GM18526 (cell line): Measurements from ENCODE around the gene TTC28.
"Not testable (repeated sequence)": the region's sequence is repeated elsewhere in the genome, so short reads cannot be mapped to it uniquely, and the experiment has no call there.

Experiments
- POLR2A ChIP-seq: IDR thresholded peaks from 3 replicates; pipeline ENCODE4 v1.6.1; 2011; ENCODE audit not compliant: insufficient read length; ENCODE audit errors: extremely low read depth

Gene TTC28

DNA sequence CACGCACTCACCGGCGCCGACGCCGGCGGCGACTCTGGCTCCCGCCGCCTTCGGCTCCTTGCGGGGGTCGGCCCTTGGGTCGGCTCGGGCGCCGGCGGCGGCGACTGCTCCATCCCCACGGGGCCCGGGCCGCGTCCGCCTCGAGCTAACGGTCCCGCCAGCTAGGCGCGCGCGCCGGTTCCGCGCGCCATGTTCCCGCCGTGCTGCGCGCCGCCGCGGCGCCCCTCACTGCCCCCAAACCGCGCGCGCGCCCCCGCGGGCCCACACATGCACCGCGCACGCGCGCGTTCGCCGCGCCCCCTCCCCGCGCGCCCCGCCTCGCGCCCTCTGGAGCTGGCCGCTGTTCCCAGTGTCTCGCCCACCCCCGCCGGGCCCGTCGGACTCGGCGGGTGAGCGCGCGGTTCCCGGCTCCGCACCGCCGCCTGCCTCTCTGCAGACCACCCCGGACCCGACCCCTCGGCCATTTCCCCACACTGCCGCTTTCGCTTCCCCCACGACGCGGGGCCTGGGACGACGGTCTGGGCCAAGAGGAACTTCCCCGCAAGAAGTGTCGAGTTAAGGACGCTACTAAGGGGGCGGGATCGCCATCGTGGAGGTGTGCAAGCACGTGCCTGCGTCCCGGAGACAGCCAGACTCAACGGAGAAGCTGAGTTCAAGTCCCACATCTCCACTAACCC, at the start of gene TTC28:
TTC28 (minus strand) TSS at position 230 of the 677 bp plus-strand sequence; CDS start at position 113, 117 bp downstream.
- TF ChIP-seq POLR2A: not testable (repeated sequence)

DNA sequence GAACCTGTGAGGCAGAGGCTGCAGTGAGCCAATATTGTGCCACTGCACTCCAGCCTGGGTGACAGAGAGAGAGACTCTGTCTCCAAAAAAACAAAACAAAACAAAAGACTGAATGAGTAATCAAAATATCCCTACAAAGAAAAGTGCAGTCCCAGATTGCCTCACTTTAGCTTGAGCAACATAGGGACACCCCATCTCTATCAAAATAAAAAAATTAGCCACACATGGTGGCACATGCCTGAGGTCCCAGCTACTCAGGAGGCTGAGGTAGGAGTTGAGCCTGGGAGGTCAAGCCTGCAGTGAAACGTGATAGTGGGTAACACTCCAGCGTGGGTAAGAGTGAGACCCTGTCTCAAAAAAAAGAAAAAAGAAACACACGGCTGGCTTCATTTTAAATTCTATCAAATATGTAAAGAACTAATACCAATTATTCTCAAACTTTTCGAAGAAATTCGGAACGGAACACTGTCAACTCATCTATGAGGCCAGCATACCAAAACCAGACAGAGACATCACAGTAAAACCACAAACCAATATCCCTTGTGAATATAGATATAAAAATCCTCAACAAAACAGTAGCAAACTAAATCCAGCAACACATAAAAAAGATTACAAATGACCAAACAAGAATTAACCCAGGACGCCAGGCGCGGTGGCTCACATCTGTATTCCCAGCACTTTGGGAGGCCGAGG, 49.1 kb upstream of the TTC28 start:
- no peak for TF ChIP-seq POLR2A

DNA sequence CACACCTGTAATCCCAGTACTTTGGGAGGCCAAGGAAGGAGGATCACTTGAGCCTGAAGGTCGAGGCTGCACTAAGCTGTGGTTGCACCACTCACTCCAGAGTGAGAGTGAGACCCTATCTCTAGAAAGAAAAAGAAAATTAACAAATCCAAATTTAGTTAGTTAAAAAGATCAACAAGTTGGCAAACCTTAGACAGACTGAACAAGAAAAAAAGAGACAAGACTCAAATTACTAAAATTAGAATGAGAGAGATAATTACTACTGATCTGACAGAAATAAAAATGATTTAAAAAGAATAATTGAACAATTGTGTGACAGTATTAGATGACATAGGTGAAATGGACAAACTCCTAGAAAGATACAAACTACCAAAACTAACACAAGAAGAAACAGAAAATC, 48.4 kb upstream of the TTC28 start:
- TF ChIP-seq POLR2A: no peak

DNA sequence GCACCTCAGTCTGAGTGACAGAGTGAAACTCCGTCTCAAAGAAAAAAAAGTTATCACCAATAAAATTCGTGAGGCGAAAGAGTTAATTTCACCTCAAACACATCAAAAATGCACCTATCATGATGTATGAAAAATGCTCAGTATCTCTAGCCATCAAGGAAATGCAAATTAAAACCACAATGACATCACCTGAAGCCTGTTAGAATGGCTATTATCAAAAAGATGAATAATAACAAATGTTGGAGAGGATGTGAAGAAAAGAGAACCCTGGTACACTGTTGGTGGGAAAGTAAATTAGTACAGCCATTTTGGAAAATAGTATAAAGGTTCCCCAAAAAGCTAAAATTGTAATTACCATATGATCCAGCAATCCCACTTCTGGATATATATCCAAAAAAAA, 38.4 kb upstream of the TTC28 start:
- TF ChIP-seq POLR2A: no peak

DNA sequence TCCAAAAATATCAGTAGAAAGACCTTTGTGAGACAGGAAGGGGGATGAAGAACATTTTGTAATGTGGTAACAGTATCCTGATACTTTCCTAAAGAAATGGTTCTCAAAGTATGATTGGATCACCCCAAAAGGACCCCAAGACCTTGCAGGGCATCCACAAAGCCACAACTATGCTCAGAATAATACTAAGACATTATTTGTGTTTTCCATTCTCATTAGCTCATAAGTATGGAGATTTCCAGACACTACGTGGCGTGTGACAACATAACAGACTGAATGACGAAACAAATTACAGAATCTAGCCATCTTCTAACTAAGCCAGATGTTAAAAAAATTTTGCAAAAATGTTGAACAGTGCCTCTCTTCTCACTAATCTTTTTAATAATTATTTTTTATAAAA, 37.0 kb upstream of the TTC28 start:
- TF ChIP-seq POLR2A: no peak

DNA sequence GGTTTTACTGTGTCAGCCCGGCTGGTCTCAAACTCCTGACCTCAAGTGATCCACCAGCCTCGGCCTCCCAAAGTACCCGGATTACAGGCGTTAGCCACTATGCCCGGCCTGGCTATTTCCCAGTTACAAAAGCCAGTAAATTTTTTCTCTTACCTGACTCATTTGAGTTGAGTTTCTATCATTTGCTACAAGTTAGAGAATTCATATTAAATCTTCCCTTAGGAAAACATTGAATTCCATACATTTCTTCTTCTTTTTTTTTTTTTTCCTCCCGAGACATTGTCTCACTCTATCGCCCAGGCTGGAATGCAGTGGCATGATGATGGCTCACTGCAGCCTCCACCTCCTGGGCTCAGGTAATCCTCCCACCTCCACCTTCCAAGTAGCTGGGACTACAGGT, 36.0 kb upstream of the TTC28 start:
- TF ChIP-seq POLR2A: no peak

DNA sequence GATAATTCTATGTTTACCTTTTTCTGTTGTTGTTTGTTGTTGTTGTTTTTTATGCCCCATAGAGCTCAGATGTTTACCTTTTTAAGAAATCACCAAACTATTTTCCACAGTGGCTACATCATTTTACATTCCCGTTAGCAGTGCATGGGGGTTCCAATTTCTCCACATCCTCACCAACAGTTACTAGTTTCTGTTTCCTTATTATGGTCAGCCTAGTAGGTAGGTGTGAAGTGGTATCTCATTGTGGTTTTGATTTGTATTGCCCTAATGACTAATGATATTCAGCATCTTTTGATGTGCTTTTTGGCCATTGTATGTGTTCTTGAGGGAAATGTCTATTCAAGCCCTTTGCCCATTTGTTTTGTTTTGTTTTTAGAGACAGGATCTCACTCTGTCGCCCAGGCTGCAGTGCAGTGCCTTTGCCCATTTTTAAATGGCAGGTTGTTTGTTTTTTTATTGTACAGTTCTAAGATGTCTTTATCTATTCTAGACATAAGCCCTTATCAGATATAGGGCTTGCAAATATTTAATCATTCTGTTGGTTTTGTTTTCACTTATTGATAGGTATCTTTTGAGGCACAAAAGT, 34.5 kb upstream of the TTC28 start:
- TF ChIP-seq POLR2A: no peak

DNA sequence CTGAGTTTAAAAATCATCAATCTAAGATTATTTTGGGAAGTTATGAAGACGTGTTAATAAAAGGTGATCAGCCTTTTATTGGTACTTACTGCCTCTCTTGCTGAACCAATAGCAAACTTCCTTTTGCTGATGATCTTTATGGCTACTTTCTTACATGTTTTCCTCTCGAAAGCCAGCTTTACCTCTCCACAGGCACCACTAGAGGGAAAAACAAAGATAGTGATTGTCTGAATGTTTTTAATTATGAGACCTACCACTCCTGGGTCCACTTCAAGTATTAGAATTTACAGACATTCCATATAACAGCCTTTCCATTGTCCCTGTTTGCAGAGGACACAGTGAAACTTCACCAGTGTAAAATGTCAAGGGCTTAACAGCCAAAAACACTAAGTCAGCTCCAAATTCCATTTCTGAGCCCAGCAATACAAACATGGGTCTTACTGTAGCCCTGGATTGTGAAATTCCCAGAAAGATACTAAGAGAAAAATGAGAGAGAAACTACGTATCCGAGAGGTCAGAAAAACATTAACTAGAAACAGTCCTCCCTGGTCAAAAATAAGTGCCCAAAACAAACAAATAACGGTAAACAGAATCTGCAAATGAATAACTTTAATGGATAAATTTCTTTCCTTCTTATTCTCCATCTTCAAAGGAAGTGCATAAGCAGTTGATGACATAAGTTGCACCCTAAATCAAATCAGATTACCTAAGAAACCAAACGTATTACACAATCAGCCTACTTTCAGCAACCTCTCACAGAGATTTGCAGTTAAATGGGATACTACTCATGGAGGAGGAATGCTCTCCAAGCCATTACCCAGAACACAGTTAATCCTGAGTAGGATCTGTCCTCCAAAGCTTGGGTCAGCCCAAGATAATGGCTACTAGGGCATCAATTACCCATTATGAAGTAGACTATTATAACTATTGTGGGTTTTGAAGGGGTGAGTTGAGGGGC, 32.5 kb upstream of the TTC28 start:
- no peak for TF ChIP-seq POLR2A

DNA sequence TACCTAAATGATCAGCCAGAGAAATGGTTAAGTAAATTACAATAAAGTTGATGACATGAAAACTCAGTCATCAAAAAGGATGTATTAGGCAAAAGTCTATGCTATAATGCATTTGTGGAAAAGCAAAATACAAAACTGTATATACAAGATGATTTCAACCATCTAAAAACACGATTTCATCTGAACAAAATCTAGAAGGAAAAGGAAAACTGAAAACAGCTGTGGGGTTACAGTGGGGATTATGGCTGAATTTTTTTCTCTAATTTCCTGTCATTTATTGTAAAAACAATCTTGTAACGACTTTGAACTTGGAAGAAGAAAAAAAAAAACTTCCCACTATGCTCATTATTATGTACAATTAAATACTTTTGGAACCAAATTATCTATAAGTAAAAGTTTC, 31.7 kb upstream of the TTC28 start:
- TF ChIP-seq POLR2A: no peak

DNA sequence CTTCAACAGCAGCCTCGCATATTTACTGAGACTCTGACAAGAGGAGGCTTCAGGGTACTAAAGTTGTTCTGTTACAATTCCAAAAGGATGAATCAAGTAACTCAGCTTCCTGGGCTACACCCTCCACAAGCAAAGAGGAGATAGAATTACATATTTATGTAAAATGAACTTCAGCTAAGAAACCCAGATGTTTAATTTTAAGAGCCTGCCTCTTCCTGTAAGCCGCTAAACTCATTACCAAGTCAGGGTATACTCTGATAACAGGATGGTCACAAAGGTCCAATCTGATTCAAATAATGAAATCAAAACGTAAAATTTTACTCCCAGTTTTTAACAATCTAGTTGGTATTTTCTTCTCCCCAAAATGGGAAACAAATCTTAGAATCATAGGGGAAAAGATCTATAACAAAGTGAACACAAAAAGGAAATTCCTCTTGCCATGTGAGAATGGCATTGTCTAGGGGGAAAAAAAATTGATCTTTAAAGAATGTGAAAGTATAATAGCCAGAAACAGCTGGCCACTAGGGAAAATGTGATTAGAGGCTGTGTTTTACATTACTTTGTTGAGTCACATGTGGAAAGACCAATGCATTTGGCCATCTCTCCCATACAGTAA, 31.0 kb upstream of the TTC28 start:
- TF ChIP-seq POLR2A: no peak

DNA sequence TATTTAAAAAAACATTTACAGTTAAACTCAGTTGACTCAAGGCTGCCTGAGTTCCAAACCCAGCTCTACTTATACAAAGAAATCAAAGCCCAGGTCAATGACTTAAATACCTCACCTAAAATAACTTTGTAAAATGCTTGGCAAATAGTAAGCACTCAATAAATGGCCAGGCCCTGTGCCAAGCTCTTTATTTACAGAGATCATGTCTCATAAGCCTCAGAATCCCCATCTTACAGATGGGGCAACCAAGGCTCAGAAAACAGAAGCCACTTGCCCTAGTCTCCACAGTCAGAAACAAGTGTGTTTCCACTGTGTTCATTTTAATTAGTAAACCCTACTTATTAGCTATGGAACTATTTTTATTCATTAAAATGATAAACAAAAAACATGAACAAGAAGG, 30.5 kb upstream of the TTC28 start:
- TF ChIP-seq POLR2A: no peak

DNA sequence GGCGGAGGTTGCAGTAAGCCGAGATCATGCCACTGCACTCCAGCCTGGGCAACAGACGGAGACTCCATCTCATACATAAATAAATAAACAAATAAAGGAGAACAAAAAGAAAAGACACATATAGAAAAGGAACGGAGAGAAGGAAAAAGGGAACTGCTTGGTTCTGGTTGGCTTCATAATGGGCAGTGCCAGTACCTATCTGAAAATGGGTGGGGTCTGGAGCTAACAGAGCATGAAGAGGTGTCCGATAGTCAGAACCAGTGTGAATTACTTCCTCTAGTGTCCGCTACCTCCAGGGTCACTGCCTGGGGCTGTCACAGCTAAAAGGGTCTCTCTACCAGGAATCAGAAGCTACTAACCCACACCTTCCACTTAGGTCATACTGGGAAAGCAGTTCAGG, 27.2 kb upstream of the TTC28 start:
- no peak for TF ChIP-seq POLR2A

DNA sequence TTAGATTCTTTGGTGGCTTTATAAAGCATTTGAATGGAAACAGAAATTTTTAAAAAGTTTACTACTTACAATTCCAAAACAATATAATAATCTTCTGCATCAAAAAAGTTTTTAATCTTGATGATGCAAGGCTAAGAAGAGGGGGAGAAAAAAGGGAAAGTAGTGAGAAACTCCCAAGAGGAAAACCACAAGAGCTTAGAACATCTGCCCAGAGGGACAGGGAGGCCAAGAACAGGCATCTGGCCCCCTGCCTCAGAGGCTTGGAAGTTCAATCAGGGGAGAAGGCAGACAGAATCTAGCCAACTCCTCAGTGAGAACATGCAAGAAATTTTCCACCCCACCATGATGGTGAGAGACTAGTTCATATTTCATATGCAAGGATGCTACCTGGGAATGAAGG, 23.8 kb upstream of the TTC28 start:
- TF ChIP-seq POLR2A: no peak

DNA sequence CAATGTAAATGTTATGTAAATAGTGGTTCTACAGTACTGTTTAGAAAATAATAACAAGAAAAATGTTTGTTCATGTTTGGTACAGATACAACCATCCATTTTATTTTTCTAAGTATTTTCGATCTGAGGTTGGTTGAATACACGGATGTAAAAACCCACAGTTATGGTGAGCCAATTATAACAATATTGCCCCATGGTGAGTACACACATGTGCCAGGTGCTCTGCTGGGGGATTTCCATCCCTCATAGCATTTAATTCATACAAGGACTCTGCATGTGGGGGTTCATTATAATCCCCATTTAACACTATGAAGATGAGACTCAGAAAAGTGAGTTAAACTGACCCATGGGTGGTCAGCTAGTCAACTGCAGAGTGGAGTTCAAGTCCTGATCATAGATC, 23.3 kb upstream of the TTC28 start:
- TF ChIP-seq POLR2A: no peak

DNA sequence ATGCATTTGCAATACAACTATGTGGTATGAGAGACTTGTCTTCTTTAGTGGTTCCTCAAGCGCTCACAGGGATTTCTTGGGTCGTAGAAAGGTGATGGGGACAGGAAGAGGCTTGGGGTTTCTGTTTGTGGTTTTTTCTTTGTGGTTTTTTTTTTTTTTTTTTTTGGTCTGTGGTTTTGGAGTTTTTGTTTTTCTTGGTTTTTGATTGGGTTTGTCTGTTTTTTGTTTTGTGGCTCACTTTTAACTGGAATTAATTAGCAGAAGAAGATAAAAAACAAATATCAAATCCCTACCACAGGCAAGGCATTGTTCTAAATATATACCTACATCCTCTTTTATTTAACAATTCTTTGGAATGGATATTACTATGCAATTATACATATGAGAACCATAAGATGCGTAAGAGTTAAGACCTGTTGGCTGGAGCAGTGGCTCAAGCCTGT, 5.5 kb downstream of the TTC28 start:
- TF ChIP-seq POLR2A: no peak
